GM21825 (cell line): ENCODE results near the gene ENTPD1.
"Not testable (repeated sequence)": the region's sequence is repeated elsewhere in the genome, so short reads cannot be mapped to it uniquely, and the experiment has no call there.

Experiments used
- ATAC-seq: cut with Tn5 transposase; IDR thresholded peaks from one replicate; pipeline ENCODE4 v1.9.1; 2021; ENCODE audit warnings: mild to moderate bottlenecking, moderate library complexity; ENCODE audit not compliant: unreplicated experiment

ENTPD1 gene

GRCh38 chr10:95860166-95860940 lies 104.4 kb downstream of the ENTPD1 start:
- no peak for ATAC-seq

GRCh38 chr10:95861386-95861785 lies 105.4 kb downstream of the ENTPD1 start:
- ATAC-seq: no peak

DNA sequence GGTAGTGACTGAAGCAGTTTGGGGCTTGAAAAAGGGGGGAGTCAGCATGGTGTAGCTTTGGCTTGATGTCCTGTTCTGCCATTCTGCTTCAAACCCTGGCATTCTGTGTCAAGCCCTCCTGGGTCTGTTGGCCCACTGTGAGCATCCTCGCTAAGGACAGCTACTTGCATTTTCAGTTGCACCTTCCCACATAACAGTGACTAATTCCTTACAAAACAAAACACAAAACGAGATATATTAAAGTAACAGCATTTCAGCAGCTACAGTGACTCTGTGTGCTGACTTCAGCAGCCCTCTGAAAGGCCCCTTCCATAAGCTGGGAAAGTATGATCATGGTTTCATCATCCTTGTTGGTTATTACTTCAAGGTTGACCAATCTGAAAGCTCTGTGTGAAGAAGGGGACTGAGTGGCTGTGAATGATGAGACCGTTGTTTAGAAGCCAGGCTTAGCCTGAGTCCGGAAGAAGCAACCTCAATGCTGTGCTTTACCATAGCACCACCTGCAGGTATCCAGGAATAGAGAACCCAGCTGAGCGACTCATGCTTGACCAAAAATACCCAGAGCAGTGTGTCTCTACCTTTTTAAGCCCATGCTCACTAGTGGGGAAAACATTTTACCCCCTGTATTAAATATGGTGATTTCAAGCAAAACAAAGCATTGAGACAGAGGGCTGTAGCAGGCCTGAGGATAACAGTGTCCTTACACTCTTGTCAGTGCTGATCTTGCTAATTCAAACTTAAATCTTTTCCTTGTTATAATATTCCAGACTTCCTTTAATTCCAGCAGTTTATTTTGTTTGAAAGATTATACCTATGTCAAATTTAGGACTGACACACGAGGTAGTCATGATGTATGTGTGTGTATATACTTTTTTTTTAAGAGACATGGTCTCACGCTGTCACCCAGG lies 109.2 kb downstream of the ENTPD1 start:
- ATAC-seq: peak; percentile 89

DNA sequence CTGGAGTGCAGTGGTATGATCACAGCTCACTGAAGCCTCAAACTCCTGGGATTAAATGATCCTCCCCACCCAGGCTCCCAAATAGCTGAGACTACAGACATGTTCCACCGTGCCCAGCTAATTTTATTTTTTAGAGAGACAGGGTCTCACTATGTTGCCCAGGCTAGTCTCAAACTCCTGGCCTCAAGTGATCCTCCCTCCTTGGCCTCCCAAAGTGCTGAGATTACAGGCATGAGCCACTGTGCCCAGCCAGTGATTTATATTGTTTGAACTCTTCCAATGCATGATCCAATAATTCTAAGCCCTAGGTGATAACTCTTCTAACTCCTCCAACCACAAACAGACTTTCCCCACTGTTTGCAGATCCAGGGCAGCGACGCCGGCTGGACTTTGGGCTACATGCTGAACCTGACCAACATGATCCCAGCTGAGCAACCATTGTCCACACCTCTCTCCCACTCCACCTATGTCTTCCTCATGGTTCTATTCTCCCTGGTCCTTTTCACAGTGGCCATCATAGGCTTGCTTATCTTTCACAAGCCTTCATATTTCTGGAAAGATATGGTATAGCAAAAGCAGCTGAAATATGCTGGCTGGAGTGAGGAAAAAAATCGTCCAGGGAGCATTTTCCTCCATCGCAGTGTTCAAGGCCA lies 110.0 kb downstream of the ENTPD1 start:
- ATAC-seq: no peak

DNA sequence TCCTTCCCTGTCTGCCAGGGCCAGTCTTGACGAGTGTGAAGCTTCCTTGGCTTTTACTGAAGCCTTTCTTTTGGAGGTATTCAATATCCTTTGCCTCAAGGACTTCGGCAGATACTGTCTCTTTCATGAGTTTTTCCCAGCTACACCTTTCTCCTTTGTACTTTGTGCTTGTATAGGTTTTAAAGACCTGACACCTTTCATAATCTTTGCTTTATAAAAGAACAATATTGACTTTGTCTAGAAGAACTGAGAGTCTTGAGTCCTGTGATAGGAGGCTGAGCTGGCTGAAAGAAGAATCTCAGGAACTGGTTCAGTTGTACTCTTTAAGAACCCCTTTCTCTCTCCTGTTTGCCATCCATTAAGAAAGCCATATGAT lies 110.5 kb downstream of the ENTPD1 start:
- no peak for ATAC-seq

GRCh38 chr10:95867866-95868265 lies 111.9 kb downstream of the ENTPD1 start:
- ATAC-seq: no peak

DNA sequence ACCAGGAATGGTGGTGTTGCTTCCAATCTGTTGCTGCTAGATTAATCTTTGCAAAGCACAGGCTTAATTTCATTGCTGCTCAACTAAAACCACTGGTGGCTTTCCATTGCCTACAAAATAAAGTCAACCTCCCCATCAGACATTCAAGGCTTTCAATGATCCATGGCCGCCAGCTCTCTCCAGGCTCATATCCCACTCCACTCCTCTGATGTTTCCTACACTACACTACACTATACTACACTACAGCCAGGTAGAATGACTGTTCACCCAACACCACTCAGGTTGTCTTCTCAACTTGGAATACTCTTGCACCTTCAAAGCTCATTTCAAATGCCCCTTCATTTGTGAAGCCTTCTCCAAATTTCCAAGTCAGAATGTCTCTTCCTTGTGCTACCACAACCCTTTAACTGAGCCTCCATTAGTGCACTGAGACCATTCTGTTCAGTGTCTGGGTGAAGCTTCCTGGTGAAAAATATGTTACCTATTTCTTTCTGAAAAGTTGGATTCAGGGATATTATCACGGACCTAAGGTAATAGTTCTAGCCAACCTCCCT lies 116.3 kb downstream of the ENTPD1 start:
- no peak for ATAC-seq

- ATAC-seq: no peak
Measured at GRCh38 chr10:95873139-95873538, 117.2 kb downstream of the ENTPD1 start.

DNA sequence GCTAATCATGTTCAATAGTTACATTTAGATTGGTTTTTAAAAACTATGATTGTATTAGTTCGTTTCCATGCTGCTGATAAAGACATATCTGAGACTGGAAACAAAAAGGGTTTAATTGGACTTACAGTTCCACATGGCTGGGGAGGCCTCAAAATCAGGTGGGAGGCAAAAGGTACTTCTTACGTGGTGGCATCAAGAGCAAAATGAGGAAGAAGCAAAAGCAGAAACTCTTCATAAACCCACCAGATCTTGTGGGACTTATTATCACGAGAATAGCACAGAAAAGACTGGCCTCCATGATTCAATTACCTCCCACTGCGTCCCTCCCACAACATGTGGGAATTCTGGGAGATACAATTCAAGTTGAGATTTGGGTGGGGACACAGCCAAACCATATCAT lies 117.7 kb downstream of the ENTPD1 start:
- ATAC-seq: no peak

- ATAC-seq: not testable (repeated sequence)
Measured at GRCh38 chr10:95874783-95875182, 118.8 kb downstream of the ENTPD1 start.

- ATAC-seq: no peak
Measured at GRCh38 chr10:95876756-95877155, 120.8 kb downstream of the ENTPD1 start.

DNA sequence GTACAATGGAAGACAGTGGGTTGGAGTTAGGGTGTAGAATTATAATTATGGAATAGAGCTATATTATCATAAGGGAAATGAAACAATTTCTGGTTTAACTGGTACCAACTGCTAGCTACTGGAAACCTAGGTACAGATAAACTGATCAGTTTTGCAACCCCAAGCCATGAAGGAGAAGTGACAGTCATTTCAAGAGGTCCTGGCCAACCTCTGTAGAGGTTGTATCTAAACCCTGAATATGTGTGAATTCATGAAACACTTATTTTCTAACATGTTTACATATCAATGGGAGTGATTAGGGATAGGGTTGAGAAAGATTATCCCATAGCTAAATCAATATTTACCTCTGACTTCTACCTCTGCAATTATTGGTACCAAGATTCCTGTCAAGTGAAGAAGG lies 121.9 kb downstream of the ENTPD1 start:
- no peak for ATAC-seq

DNA sequence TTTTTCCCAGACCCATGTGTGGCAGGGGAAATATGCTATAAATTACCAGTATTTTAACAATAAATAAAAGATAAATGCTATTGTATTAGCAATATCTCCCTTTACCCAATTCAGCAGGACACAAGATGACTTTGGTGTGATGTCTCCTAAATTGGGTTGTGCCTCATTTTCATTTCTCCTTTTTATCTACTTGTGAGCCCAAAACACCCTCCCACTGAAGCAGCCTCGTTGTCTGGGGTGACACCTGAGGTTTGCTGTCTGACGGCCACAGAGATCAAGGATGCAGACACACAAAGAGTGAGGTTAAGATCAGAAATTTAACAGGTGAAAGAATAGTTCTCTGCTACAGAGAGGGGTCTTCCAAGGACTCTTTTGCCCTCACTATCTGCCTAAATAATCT lies 124.7 kb downstream of the ENTPD1 start:
- ATAC-seq: no peak

DNA sequence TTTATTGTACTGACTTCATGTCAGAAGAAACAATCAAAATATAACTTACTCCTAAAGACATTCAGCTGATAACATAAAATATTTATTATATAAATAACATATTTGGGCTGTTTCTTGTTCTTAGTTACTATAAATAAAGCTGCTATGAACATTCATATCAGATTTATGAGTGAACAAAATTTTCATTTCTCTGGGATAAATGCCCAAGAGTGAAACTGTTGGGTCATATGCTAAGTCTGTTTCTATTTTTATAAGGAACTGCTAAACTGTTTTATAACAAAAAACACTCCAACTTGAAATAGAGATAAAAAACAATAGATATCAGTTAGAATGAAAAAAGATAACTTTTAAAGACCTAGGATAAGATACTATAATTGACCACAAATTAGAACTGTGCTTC lies 125.4 kb downstream of the ENTPD1 start:
- no peak for ATAC-seq

DNA sequence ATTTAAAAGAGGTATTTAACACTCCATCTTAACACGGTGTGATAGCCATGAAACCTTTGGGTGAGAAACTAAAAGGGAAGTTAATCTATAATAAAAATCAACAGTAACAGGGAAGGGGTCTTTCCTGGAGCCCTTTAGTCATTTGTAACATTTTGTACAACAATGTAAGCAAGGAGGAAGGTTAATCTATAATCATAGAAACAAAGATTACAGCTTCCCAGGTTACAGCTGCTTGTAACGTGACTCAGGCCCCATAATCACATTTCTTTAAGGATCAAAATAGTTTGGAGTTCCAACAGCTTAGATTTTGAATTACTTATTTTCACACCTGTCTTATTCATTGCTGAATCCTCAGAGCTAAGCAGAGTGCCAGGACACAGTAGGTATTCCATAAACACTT lies 133.9 kb downstream of the ENTPD1 start:
- ATAC-seq: no peak

- ATAC-seq: no peak
Measured at GRCh38 chr10:95896071-95896850, 140.3 kb downstream of the ENTPD1 start.

GRCh38 chr10:95905897-95906580 lies 150.1 kb downstream of the ENTPD1 start:
- not testable (repeated sequence) for ATAC-seq

DNA sequence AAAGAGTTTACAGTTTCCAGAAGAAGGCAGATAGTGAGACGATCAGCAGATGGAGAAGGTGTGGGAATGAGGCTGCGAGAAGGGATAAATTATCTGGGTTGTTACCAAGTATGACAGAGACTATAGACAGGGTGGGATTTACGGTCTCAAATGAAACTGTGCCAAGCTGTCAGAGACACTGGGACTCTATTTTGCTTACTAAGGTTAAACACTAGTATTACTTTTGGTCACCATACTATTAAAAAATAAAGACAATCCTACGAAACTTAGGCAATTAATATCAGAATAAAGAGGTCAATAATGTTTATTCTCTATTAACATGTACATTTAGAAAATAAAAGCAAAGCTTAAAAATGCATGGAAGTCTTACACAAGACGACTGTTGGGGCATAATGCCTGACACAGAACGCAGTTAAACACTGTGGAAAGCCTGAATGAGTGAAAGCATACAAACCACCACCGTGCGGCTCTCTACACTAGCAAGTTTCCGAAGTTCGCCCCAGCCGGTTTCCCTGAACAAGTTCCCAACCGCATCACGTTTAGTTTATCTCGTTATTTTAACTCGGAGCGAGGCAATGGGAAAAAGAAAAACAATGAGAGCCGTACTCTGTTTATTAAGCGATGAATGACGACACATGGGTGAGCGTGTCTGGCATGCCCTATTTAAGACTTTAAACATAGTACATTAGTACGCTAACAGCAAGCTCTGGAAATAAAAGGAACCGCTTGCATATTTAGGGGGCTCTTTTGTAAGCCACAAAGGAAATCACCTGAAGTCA lies 150.9 kb downstream of the ENTPD1 start:
- ATAC-seq: peak; percentile 37
